Activated naive CD8-positive, alpha-beta T cell treated with anti-CD3 and anti-CD28 coated beads, Interleukin-2, amount 10 ng/mL, durations not matched to agents 7 days and 5 days (primary cell): Measurements from ENCODE around the gene CSRP1. TPM values are rescaled to one million over a fixed set of nuclear protein-coding genes. Genes with fewer than 3 reads are reported as not detected.
"Not testable (repeated sequence)": the region's sequence is repeated elsewhere in the genome, so short reads cannot be mapped to it uniquely, and the experiment has no call there.

Experiments
- ATAC-seq: fragments of 150-1000 bp; cut with Tn5 transposase; one replicate; pipeline ENCODE4 v1.10.0; 2021; ENCODE audit warnings: low read depth, moderate library complexity
- POLR2A ChIA-PET: fragments of 350-600 bp; sonication (Branson Sonifier 250); formaldehyde crosslinking; loops from one replicate; lab custom pipeline; 2021; ENCODE audit warnings: antibody characterized with exemption; lab: Charles Lee
- DNase-seq: peaks from one replicate; pipeline ENCODE4 v3.0.0; 2021
- H3K27ac Mint-ChIP-seq: one replicate; pipeline ENCODE4 v1.8.0; 2022; ENCODE audit warnings: mild to moderate bottlenecking, mixed read lengths
- H3K27me3 Mint-ChIP-seq: one replicate; pipeline ENCODE4 v1.8.0; 2022; ENCODE audit warnings: mild to moderate bottlenecking, moderate library complexity, mixed read lengths
- H3K36me3 Mint-ChIP-seq: one replicate; pipeline ENCODE4 v1.8.0; 2021; ENCODE audit warnings: mild to moderate bottlenecking, mixed read lengths
- H3K4me1 Mint-ChIP-seq: one replicate; pipeline ENCODE4 v1.8.0; 2021; ENCODE audit warnings: mixed read lengths
- H3K4me3 Mint-ChIP-seq: one replicate; pipeline ENCODE4 v1.8.0; 2022; ENCODE audit warnings: mild to moderate bottlenecking, moderate library complexity, mixed read lengths
- H3K9me3 Mint-ChIP-seq: one replicate; pipeline ENCODE4 v1.8.0; 2021; ENCODE audit warnings: mixed read lengths
- total RNA-seq, 2 experiments: library from RNA; stranded (reverse); gene quantifications; one replicate each; pipeline ENCODE4 v1.2.3, GENCODE V29; 2021

The CSRP1 gene
- total RNA-seq, 2 experiments from 2014 or later: 61.2 to 66.0 TPM

- Mint-ChIP-seq H3K36me3 (no peaks in the 10 kb centered on the region), H3K9me3 (no peaks in the 10 kb centered on the region), H3K4me1 (peaks cover 3% of the 10 kb centered on the region), H3K4me3 (no peak overlapping the region), H3K27ac (no peak overlapping the region), H3K27me3 (peaks cover 10% of the 10 kb centered on the region)
- ATAC-seq: no peak
- POLR2A ChIA-PET: no interaction called here
- no peak for DNase-seq
These were observed 24.9 kb upstream of the CSRP1 start for GRCh38 chr1:201531551-201532425.

- ATAC-seq: peak; percentile 61
- Mint-ChIP-seq H3K9me3 (no peaks in the 10 kb centered on the region), H3K4me3 (no peak overlapping the region), H3K27me3 (peaks cover 4% of the 10 kb centered on the region), H3K36me3 (no peaks in the 10 kb centered on the region), H3K27ac (no peak overlapping the region), H3K4me1 (peaks cover 3% of the 10 kb centered on the region)
- DNase-seq: no peak
- POLR2A ChIA-PET: no interaction called here
These were observed 24.0 kb upstream of the CSRP1 start for GRCh38 chr1:201530741-201531531.

- no peaks in the 10 kb centered on the region for H3K27me3 Mint-ChIP-seq
These were observed 21.8 kb upstream of the CSRP1 start for GRCh38 chr1:201528631-201529252.

GRCh38 chr1:201527879-201528278, 21.0 kb upstream of the CSRP1 start:
- Mint-ChIP-seq H3K4me1 (peaks cover 1% of the 10 kb centered on the region), H3K9me3 (no peaks in the 10 kb centered on the region), H3K27ac (no peak overlapping the region), H3K4me3 (no peak overlapping the region), H3K36me3 (peaks cover 12% of the 10 kb centered on the region), H3K27me3 (no peaks in the 10 kb centered on the region)
- ATAC-seq: no peak
- DNase-seq: no peak
- POLR2A ChIA-PET: no interaction called here

More at GRCh38 chr1:201528631-201529252, 21.8 kb upstream of the CSRP1 start:
- POLR2A ChIA-PET: no interaction called here
- peaks cover 10% of the 10 kb centered on the region for H3K36me3 Mint-ChIP-seq
- H3K4me1 Mint-ChIP-seq: peaks cover 1% of the 10 kb centered on the region
- H3K9me3 Mint-ChIP-seq: no peaks in the 10 kb centered on the region
- H3K27ac Mint-ChIP-seq: no peak overlapping the region
- DNase-seq (no peak), ATAC-seq (no peak)
- no peak overlapping the region for H3K4me3 Mint-ChIP-seq

- Mint-ChIP-seq H3K27ac (no peak overlapping the region), H3K4me1 (peaks cover 1% of the 10 kb centered on the region), H3K36me3 (peaks cover 24% of the 10 kb centered on the region), H3K4me3 (no peak overlapping the region), H3K9me3 (no peaks in the 10 kb centered on the region), H3K27me3 (no peaks in the 10 kb centered on the region)
- POLR2A ChIA-PET: no interaction called here
- ATAC-seq (no peak), DNase-seq (no peak)
These were observed 18.4 kb upstream of the CSRP1 start for GRCh38 chr1:201525193-201525778.

- H3K4me3 Mint-ChIP-seq, H3K27me3 Mint-ChIP-seq, DNase-seq, H3K4me1 Mint-ChIP-seq, H3K27ac Mint-ChIP-seq, ATAC-seq, H3K9me3 Mint-ChIP-seq, POLR2A ChIA-PET: not testable (repeated sequence)
- peaks cover 20% of the 10 kb centered on the region for H3K36me3 Mint-ChIP-seq
These were observed 13.2 kb upstream of the CSRP1 start for GRCh38 chr1:201520046-201520575.

- H3K27ac Mint-ChIP-seq: no peak overlapping the region
- H3K4me3 Mint-ChIP-seq: no peak overlapping the region
- no peak for DNase-seq
- H3K4me1 Mint-ChIP-seq: peaks cover 6% of the 10 kb centered on the region
- H3K27me3 Mint-ChIP-seq: no peaks in the 10 kb centered on the region
- H3K36me3 Mint-ChIP-seq: peaks cover 12% of the 10 kb centered on the region
- no peaks in the 10 kb centered on the region for H3K9me3 Mint-ChIP-seq
- POLR2A ChIA-PET: no interaction called here
- no peak for ATAC-seq
These were observed 11.1 kb upstream of the CSRP1 start for GRCh38 chr1:201518071-201518470.

- no peak for ATAC-seq
- DNase-seq: no peak
- Mint-ChIP-seq H3K36me3 (peaks cover 11% of the 10 kb centered on the region), H3K27ac (no peak overlapping the region), H3K4me3 (no peak overlapping the region), H3K9me3 (no peaks in the 10 kb centered on the region), H3K27me3 (no peaks in the 10 kb centered on the region), H3K4me1 (peaks cover 9% of the 10 kb centered on the region)
- POLR2A ChIA-PET: no interaction called here
These were observed 10.7 kb upstream of the CSRP1 start for GRCh38 chr1:201517631-201518030.

- ATAC-seq (no peak), DNase-seq (no peak)
- Mint-ChIP-seq H3K27ac (no peak overlapping the region), H3K4me1 (peaks cover 13% of the 10 kb centered on the region), H3K9me3 (no peaks in the 10 kb centered on the region), H3K4me3 (no peak overlapping the region), H3K27me3 (no peaks in the 10 kb centered on the region), H3K36me3 (peaks cover 2% of the 10 kb centered on the region)
- POLR2A ChIA-PET: interaction anchor here (0.9 kb wide), 1 partner anchor 34 kb away, joined by 3 read pairs; no protein-coding TSS in a partner anchor
These were observed 9.7 kb upstream of the CSRP1 start for GRCh38 chr1:201516511-201517127.

GRCh38 chr1:201515895-201516294, 9.0 kb upstream of the CSRP1 start:
- no peak for DNase-seq
- H3K36me3 Mint-ChIP-seq: no peaks in the 10 kb centered on the region
- POLR2A ChIA-PET: interaction anchor here (0.9 kb wide), 1 partner anchor 34 kb away, joined by 3 read pairs; no protein-coding TSS in a partner anchor
- peaks cover 17% of the 10 kb centered on the region for H3K4me1 Mint-ChIP-seq
- no peaks in the 10 kb centered on the region for H3K27me3 Mint-ChIP-seq
- no peak for ATAC-seq
- no peak overlapping the region for H3K27ac Mint-ChIP-seq
- H3K4me3 Mint-ChIP-seq: no peak overlapping the region
- no peaks in the 10 kb centered on the region for H3K9me3 Mint-ChIP-seq

GRCh38 chr1:201515062-201515750, 8.3 kb upstream of the CSRP1 start:
- H3K4me3 Mint-ChIP-seq: no peak overlapping the region
- POLR2A ChIA-PET: interaction anchor here (0.9 kb wide), 1 partner anchor 33 kb away, joined by 3 read pairs; no protein-coding TSS in a partner anchor
- ATAC-seq (no peak), DNase-seq (no peak)
- H3K36me3 Mint-ChIP-seq: no peaks in the 10 kb centered on the region
- H3K4me1 Mint-ChIP-seq: peaks cover 17% of the 10 kb centered on the region
- H3K27ac Mint-ChIP-seq: no peak overlapping the region
- no peaks in the 10 kb centered on the region for H3K27me3 Mint-ChIP-seq
- no peaks in the 10 kb centered on the region for H3K9me3 Mint-ChIP-seq

GRCh38 chr1:201514466-201514865, 7.5 kb upstream of the CSRP1 start:
- POLR2A ChIA-PET: interaction anchor here (3.2 kb wide), 1 partner anchor 33 kb away, joined by 18 read pairs; no protein-coding TSS in a partner anchor
- no peak for ATAC-seq
- H3K27ac Mint-ChIP-seq: no peak overlapping the region
- DNase-seq: no peak
- no peak overlapping the region for H3K4me3 Mint-ChIP-seq
- H3K4me1 Mint-ChIP-seq: peaks cover 25% of the 10 kb centered on the region
- no peaks in the 10 kb centered on the region for H3K27me3 Mint-ChIP-seq
- no peaks in the 10 kb centered on the region for H3K9me3 Mint-ChIP-seq
- peaks cover 2% of the 10 kb centered on the region for H3K36me3 Mint-ChIP-seq
